HL-60 (cell line): ENCODE measurements around the gene BRIP1.

Experiments used
- DNase-seq, 2 experiments: peaks; one replicate each; pipeline ENCODE4 v3.0.0-alpha.2; 2010 to 2020; ENCODE audit warnings: low read depth in 1 of 2, low spot score in 1 of 2
- H3K27ac ChIP-seq: fragments of 250-450 bp; sonication (Bioruptor Pico); replicated peaks from 2 replicates; pipeline ENCODE4 v1.5.1; 2020; ENCODE audit warnings: mild to moderate bottlenecking, moderate library complexity
- H3K27me3 ChIP-seq: fragments of 250-450 bp; sonication (Bioruptor Pico); 2 replicates; pipeline ENCODE4 v1.5.1; 2021; ENCODE audit warnings: mild to moderate bottlenecking, moderate library complexity; ENCODE audit not compliant: insufficient read depth, poor library complexity, severe bottlenecking
- H3K4me3 ChIP-seq: replicated peaks from 2 replicates; pipeline ENCODE4 v1.5.1; 2011; ENCODE audit warnings: mild to moderate bottlenecking, control low read depth, low read length; ENCODE audit not compliant: insufficient read depth
- GABPA ChIP-seq: IDR thresholded peaks from 2 replicates; pipeline ENCODE4 v1.6.1; 2012; ENCODE audit warnings: low read depth
- POLR2AphosphoS5 ChIP-seq: IDR thresholded peaks from 2 replicates; pipeline ENCODE4 v1.6.1; 2012; ENCODE audit warnings: low read depth
- SPI1 ChIP-seq: IDR thresholded peaks from 2 replicates; pipeline ENCODE4 v1.6.1; 2012; ENCODE audit warnings: low read depth, mild to moderate bottlenecking, borderline replicate concordance
- TF ChIP-seq, protein P1 (sequence below): IDR thresholded peaks from one replicate; pipeline ENCODE4 v1.5.1; 2011; ENCODE audit warnings: low read length, control low read depth, inconsistent platforms; ENCODE audit not compliant: insufficient read depth
- TF ChIP-seq, protein P2 (sequence below): IDR thresholded peaks from 2 replicates; pipeline ENCODE4 v1.6.1; 2012; ENCODE audit warnings: low read depth; ENCODE audit not compliant: insufficient replicate concordance

The BRIP1 gene

DNA sequence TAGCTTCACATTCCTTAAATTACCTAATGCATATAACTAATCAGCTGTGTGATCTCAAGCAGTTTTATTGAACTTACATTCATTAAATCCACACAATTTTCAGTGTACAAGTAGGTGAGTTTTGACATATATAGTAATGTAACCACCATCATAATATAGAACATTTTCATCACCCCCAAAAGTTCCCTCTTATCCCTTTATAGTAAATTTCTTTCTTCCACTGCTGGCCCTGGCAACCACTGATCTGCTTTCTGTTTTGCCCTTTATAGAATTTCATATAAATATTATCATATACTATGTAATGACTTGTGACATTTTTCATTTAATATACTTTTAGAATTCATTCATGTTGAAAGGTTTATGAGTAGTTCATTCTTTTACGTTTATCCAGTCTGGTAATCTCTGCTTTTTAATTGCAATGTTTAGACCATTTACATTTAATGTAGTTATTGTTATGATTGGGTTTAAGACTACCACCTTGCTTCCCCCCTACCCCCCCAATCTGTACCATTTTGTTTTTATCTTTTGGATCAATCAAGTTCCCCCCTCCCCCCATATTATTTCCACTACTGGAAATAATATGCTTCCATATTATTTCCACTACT, 147.0 kb downstream of the BRIP1 start:
- TF ChIP-seq, protein P1, sequence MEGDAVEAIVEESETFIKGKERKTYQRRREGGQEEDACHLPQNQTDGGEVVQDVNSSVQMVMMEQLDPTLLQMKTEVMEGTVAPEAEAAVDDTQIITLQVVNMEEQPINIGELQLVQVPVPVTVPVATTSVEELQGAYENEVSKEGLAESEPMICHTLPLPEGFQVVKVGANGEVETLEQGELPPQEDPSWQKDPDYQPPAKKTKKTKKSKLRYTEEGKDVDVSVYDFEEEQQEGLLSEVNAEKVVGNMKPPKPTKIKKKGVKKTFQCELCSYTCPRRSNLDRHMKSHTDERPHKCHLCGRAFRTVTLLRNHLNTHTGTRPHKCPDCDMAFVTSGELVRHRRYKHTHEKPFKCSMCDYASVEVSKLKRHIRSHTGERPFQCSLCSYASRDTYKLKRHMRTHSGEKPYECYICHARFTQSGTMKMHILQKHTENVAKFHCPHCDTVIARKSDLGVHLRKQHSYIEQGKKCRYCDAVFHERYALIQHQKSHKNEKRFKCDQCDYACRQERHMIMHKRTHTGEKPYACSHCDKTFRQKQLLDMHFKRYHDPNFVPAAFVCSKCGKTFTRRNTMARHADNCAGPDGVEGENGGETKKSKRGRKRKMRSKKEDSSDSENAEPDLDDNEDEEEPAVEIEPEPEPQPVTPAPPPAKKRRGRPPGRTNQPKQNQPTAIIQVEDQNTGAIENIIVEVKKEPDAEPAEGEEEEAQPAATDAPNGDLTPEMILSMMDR, result no peak
- TF ChIP-seq GABPA, result no peak
- no peak for TF ChIP-seq POLR2AphosphoS5
- TF ChIP-seq, protein P2, sequence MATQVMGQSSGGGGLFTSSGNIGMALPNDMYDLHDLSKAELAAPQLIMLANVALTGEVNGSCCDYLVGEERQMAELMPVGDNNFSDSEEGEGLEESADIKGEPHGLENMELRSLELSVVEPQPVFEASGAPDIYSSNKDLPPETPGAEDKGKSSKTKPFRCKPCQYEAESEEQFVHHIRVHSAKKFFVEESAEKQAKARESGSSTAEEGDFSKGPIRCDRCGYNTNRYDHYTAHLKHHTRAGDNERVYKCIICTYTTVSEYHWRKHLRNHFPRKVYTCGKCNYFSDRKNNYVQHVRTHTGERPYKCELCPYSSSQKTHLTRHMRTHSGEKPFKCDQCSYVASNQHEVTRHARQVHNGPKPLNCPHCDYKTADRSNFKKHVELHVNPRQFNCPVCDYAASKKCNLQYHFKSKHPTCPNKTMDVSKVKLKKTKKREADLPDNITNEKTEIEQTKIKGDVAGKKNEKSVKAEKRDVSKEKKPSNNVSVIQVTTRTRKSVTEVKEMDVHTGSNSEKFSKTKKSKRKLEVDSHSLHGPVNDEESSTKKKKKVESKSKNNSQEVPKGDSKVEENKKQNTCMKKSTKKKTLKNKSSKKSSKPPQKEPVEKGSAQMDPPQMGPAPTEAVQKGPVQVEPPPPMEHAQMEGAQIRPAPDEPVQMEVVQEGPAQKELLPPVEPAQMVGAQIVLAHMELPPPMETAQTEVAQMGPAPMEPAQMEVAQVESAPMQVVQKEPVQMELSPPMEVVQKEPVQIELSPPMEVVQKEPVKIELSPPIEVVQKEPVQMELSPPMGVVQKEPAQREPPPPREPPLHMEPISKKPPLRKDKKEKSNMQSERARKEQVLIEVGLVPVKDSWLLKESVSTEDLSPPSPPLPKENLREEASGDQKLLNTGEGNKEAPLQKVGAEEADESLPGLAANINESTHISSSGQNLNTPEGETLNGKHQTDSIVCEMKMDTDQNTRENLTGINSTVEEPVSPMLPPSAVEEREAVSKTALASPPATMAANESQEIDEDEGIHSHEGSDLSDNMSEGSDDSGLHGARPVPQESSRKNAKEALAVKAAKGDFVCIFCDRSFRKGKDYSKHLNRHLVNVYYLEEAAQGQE, result no peak
- no peak for TF ChIP-seq SPI1
- Histone ChIP-seq H3K4me3 (no peak overlapping the region), H3K27ac (no peak overlapping the region), H3K27me3 (no peaks in the 10 kb centered on the region)
- no peak for DNase-seq

DNA sequence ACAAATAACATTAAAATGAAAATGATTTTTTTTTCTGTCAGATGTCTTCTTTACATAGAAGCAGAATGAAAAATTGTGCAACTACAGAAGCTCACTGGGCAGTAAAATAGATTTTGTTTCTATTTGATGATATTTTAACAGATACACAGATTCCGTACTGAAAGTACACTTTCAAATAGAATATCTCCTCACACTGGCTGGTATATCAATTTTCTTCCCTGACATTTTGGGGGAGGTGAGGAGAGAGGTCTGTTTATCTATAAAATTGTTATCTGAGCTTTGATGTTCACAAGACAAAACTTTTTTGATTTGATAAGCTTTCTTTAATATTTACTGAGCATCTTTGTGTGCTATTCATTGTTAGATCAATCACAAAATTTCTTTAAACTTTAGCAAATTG, 148.0 kb downstream of the BRIP1 start:
- H3K27me3 ChIP-seq, result no peaks in the 10 kb centered on the region
- H3K4me3 ChIP-seq, result no peak overlapping the region
- TF ChIP-seq, protein P1, result no peak
- TF ChIP-seq GABPA (no peak), SPI1 (no peak), POLR2AphosphoS5 (no peak)
- TF ChIP-seq, protein P2, result no peak
- no peak overlapping the region for H3K27ac ChIP-seq
- no peak for DNase-seq

DNA sequence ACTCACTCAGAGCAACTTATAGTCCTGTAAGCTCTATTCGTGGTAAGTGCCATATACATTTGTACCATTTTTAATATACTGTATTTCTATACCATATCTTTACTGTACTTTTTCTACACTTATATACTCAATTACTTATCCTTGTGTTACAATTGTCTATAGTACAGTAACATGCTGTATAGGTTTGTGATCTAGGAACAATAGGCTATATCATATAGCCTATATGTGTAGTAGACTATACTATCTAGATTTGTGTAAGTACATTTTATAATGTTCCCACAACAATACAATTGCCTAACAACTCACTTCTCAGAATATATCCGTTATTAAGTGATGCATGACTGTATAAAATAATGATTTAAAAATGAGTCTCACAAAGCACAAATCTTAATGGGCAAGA, 149.0 kb downstream of the BRIP1 start:
- no peak for DNase-seq

More for the DNA sequence above, 149.0 kb downstream of the BRIP1 start:
- H3K4me3 ChIP-seq, result no peak overlapping the region
- no peak overlapping the region for H3K27ac ChIP-seq
- H3K27me3 ChIP-seq, result no peaks in the 10 kb centered on the region
- no peak for TF ChIP-seq SPI1
- TF ChIP-seq, protein P2, result no peak
- TF ChIP-seq POLR2AphosphoS5, result no peak
- TF ChIP-seq, protein P1, result no peak
- TF ChIP-seq GABPA, result no peak
